Measurements from ENCODE around the gene NOS1AP.

DNA sequence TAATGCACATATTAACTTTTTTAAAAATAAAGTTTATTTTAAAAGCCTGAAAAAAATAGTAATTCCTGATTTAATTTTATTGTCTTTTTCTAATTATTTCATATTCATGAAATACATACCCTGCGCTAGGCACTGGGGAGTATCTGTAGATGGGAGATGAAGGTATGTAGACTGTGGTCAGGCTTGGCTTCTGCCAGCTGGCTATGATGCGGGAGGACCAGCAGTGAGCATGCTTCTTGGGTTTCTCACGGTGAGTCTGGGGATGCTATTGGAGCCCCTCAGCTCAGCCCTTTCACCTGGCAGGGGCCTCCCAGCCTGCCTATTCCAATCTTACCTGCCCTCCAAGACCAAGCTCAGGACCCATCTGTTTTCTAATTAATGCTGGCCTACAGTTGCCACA, 138.4 kb downstream of the NOS1AP start:
- TF ChIP-seq, protein P1, sequence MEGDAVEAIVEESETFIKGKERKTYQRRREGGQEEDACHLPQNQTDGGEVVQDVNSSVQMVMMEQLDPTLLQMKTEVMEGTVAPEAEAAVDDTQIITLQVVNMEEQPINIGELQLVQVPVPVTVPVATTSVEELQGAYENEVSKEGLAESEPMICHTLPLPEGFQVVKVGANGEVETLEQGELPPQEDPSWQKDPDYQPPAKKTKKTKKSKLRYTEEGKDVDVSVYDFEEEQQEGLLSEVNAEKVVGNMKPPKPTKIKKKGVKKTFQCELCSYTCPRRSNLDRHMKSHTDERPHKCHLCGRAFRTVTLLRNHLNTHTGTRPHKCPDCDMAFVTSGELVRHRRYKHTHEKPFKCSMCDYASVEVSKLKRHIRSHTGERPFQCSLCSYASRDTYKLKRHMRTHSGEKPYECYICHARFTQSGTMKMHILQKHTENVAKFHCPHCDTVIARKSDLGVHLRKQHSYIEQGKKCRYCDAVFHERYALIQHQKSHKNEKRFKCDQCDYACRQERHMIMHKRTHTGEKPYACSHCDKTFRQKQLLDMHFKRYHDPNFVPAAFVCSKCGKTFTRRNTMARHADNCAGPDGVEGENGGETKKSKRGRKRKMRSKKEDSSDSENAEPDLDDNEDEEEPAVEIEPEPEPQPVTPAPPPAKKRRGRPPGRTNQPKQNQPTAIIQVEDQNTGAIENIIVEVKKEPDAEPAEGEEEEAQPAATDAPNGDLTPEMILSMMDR (IDR thresholded peaks at IDR 0.05), result no peak
- TF ChIP-seq POLR2A (IDR thresholded peaks at IDR 0.05), result no peak

Measured in lower leg skin (tissue), 3 donors.